HG02973 (cell line): ENCODE data around the gene RICTOR.

Experiments
- ATAC-seq: cut with Tn5 transposase; IDR thresholded peaks from one replicate; pipeline ENCODE4 v1.9.1; 2021; ENCODE audit warnings: moderate library complexity; ENCODE audit not compliant: unreplicated experiment

RICTOR gene

GRCh38 chr5:38891563-38891962 lies 182.6 kb downstream of the RICTOR start:
- ATAC-seq: no peak

DNA sequence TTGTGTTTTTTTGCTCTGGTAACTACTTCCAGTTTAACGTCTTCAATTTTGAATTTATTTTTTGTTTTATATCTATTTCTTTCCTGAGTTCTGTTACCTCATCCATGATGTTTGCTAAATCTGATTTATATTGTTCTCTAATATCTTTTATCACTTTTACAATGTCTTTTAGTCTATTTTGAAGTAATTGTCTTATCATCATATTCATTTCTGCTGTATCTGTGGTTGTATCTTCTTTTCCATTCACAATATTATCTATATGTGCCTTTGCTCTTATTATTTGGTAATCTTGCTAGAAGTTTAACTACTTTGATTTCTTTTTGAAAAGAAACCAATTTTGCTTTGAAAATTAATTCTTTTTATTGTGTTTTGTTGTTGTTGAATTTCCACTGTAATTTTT lies 184.8 kb downstream of the RICTOR start:
- ATAC-seq: no peak

DNA sequence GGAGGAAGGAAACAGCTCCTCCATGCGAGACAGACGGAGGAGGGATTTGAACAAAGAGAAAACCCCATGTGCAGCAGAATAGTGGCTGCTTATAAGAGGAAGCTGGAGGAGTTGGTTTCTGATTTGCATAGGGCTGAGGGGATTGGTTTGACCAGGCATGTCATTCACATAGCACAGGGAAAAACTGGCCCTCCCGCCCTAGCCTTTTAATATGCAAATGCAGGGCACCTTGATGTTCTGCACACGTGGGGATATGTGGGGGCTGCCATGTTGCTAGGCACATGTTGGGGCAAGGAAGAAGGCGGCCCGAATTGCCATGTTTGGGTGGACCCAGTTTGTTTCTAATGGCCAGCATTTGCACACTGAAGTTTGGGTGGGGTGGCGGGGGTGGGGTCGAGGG lies 186.2 kb downstream of the RICTOR start:
- no peak for ATAC-seq
